ENCODE data around the gene PACS2.

The PACS2 gene

DNA sequence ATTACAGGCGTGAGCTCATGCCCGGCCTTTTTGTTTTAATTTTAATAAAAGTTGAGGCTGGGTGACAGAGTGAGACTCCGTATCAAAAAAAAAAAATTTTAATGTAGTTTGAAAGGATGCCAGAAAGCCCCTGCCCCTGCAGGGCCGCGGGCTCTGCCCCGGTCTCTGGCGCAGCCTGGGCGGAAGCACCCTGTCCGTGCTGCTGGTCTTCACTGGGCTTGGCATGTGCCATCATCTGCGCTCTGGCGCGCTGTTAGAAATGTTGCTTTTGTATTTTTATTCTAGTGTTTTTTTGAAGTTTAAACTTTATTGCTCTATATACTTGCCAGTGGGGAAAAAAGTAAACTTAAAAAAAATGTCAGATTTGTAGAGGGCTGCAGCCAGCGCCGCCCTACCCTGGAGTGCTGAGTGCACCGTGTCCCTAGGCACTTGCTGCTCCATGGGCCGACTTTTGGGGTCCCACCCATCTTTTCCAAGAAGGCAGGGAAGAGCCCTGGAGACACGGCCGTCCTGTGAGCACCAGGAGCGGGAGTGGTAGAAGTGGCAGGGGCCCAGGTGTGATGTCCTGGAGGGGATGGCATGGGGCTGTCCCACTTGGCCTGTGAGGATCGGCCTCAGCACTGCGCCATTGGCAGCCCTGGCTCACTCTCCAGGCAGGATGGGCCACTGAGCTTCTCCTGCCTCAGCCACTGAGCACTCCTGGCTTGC is 109.1 kb downstream of the PACS2 start:
- no peak for DNase-seq (ENCODE audit: low read depth)

DNA sequence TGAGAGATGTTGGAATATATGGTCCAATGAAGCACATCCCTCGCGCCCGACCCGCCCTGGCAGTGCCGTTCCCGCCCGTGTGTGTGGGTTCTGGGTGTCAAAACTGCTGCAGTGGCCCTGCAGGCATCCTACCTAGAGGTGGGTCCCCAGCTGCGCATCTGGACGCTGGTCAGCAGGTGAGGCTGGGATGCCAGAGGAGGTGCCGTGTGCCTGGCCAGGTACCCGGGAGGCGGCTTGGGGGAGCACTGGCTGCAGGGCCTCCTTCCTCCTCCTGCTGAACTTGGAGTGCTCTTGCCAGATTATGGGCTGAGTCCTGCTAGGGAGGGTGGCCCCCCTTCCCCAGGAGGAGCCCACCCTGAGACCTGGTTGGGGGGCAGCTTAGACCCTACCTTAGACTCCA is 110.3 kb downstream of the PACS2 start:
- DNase-seq (ENCODE audit: low read depth), result no peak

DNA sequence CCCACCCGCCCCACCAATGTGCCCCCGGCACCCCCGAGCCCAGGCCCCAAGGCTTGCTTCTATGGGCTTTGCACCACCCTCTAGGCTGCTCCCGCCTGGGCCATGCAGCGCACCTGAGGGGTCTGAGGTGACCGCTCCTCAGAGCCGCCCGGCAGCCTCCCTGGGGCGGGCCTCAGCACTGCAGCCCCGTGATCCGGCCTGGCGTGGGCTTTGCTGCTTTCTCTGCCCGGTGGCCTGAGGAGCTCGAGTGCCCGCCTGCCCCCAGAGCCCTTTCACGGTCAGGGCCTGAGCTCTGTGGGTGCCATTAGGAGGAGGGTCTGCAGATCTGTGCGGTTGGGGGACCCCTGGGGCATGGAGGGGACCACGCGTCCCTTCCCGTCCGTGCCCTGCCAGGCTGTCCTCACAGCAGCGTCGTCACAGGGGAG is 111.3 kb downstream of the PACS2 start:
- no peak for DNase-seq (ENCODE audit: low read depth)

DNA sequence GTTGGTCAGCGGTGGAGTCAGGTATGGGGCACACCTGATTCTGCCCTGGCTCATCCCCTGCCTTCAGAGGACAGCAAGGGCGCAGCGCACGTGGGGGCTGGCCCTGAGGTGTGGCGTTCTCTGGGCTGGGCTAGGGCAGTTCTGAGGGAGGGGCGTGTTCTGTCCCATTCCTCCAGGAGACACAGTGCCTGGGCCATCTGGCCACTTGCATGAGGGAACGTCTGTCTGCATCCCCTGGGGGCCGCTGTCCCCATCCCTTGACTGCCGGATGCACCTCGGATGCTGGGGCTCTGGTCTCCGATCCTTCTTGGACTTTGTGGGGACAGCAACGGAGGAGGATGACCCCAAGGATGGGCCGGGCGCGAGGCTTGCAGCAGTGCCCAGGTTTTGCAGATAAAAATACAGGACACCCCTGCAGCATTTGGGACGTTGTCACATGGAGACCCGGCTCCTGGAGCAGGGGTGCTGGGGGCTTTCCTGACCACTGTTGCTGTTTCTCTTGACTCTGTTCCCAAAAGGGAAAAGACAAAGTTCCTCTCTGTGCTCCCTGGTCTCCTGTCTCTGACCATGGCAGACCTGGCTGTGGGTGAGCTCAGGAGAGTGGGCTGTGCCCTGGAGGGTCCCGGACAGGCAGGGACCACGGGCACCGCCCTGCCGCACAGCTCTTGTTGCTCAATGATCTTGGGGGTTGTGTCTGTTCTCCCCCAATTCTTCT is 112.0 kb downstream of the PACS2 start:
- DNase-seq (ENCODE audit: low read depth), result no peak

- DNase-seq (ENCODE audit: low read depth), result no peak
Measured at GRCh38 chr14:105427412-105427811, 112.9 kb downstream of the PACS2 start.

GRCh38 chr14:105427936-105428485 is 113.5 kb downstream of the PACS2 start:
- DNase-seq (ENCODE audit: low read depth), result no peak

GRCh38 chr14:105430042-105430441 is 115.5 kb downstream of the PACS2 start:
- no peak for DNase-seq (ENCODE audit: low read depth)

DNA sequence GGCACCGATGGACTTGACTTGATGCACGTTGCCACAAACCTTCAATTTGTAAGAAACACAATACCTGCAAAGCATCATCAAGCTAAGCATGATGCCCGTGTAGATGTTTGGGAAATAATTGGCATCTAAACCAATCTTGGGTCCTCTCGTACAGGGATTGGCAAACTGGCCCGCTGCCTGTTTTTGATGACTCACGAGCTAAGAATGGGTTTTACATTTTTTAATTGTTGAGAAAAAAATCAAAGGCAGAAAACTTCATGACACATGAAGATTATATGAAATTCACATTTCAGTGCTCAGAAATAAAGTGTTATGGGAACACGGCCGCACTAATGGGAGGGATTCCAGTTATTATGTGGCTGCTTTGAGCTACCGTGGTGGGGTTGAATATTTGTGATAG is 116.0 kb downstream of the PACS2 start:
- peak; percentile 74 for DNase-seq (ENCODE audit: low read depth)

GRCh38 chr14:105431256-105431655 is 116.7 kb downstream of the PACS2 start:
- no peak for DNase-seq (ENCODE audit: low read depth)

DNA sequence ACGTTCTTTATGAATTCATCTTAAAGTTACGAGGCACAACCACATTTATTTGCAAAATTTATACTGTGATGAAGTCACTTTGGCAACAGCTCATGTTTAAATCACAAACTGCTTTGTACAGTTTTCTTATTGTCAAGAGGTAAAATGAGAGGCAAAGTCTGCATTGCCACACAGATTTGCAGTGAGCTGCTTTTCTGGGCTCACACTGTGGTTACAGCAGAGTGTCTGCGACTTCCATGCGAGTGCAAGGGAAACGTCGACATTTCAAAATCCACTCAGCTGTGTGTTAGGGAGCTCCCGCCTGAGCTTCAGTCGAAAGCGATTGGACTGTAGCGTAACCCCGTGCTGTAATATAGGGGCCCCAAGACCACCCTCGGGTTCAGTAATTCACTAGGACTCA is 118.1 kb downstream of the PACS2 start:
- no peak for DNase-seq (ENCODE audit: low read depth)

DNA sequence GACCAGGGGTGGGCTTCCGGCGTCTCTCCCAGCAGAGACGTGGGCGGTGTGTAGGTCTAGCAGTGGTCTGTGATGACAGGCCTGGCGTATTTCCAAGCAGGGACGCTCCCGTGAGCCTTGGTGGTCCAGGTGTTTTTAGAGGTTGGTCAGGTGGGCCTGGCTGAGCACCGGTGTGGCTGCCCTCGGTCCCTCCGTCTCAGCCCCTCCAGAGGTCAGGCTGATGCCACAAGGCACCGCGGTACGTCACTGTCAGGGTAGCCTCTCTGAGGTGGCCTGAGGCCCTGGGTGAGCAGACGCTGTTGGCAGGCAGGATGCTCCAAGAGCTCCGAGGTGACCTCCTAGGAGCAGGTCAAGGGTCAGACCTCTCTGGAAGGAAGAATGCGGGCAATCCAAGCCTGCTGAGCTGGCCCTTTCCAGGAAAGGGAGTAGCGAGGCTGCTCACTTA is 118.6 kb downstream of the PACS2 start:
- DNase-seq (ENCODE audit: low read depth), result no peak

GRCh38 chr14:105436402-105436801 is 121.9 kb downstream of the PACS2 start:
- DNase-seq (ENCODE audit: low read depth), result no peak

GRCh38 chr14:105436891-105437722 is 122.6 kb downstream of the PACS2 start:
- DNase-seq (ENCODE audit: low read depth), result no peak

DNA sequence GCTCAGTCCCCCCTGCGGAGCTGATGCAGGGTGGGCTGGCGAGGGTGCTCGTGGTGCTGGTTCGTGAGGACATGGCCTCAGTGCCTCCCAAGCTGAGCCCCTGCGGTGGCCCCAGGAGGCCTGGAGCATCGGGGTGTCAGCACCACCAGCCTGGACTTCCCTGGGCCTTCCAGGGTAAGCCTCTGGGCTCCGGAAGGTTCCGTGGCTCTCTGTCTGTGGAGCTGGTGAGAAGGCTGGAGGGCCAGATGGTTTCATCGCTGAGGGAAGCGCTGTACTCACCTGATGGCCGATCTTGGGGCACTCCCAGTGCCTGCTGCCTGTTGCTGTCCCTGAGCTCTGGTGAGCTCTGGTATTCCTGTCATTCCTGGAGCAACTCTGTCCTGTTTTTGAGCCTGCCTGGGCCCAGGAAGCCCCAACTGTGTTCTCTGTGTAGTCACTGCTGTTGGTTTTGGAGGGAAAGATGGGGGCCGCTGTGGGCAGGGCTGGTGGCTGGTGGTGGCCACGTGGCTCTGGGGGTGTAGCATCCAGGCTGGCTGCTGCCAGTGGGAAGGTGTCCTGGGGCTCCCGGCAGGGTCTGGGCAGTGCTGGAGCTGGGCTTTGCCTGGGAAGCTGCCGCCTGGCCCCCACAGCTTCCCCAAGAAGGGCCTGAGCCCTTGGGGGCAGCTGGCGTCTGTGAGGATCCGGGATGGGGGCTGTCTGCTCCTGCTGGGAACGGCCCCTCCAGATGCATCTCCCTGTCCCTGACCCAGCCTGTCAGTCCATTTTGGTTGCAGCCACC is 123.4 kb downstream of the PACS2 start:
- no peak for DNase-seq (ENCODE audit: low read depth)

DNA sequence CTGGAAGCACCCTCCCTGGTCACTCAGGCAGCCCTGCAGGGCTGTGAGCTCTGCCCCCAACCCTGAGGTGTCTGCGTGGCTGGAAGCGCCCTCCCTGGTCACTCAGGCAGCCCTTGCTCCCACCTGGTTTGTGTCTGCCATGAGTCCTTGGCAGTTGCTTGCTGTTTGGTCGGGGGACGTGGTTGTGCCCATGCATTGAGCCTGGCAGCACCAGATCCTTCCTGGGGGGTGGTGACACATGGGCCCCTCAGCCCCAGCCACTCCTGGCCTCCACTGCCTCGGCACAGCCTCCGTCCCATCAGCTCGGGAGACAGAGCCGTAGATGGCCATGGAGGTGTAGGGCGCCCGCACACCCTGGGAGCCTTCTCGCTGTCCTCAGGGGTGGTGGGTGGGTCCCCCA is 124.6 kb downstream of the PACS2 start:
- no peak for DNase-seq (ENCODE audit: low read depth)

DNA sequence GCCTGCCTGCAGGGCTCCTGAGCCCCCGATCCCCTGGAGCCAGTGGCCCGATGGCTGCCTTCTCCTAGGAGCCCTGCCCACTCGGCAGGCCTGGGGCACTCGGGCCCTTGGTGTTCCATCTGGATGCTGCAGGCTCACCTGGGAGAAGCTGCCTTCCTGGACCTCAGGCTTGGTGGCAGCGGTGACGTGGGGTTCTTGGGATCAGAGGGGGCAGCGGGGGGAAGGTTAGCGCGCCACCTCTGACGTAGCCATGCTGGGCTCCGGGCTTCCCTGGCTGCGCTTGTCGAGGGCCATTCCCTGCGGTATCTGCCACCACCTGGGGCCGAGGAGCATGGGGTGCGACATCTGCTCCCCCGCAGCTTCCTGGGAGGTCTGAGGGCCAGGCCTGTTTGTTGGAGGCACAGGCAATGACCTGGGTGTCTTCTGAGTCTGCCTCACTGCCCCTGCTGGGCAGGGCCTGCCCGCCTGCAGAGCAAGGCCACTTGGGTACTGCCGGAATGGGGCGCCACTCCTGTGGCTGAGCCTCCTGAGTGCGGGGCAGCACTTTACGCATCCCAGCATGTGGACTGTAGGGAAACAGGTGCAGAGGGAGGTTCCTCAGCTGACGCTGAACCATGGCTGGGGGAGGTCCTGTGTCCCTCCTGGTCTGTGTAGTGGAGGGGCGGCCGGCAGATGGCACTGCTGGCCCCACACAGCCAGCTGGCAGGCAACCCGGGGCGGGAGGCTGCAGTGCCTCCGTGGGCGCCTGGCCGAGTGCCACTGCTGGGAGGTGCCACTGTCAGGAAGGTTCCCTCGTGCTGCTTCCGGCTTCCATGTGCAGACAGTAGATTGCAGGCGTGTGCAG is 125.4 kb downstream of the PACS2 start:
- DNase-seq (ENCODE audit: low read depth), result no peak

DNA sequence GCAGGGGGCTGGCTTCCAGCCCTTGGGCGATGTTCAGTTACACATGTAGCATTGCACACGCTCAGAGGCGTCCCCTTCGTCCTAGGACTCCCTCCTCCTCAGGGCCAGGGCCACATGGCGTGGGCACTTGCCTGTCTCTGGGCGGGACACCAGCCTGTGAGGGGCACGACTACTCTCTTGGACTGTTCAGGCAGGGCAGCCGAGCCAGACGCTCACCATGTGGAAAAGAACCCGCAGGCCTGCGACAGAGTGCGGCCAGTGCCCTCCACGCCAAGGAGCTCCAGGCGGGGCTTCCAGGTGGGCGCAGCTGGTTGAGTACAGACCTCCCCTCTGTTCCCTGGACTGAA is 126.0 kb downstream of the PACS2 start:
- DNase-seq (ENCODE audit: low read depth), result no peak

DNA sequence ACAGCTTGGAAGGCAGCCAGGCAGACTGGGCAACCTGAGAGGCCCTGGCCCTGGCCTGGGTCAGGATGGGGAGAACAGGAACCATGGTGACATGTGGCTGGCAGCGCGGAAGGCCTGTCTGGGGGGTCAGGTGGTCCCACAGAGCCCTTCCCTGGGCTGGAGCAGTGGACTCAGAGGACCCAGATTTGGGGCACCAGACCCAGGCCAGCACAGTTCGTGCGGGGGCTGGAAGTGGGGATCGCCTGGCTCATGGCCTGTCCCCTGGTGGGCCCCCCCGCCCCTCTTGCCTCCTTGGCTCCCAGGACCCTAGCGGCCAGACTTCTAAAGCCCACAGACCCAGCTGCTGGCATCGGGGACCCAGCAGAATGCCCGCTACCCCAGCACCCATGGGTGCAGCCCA is 126.4 kb downstream of the PACS2 start:
- DNase-seq (ENCODE audit: low read depth), result no peak

DNA sequence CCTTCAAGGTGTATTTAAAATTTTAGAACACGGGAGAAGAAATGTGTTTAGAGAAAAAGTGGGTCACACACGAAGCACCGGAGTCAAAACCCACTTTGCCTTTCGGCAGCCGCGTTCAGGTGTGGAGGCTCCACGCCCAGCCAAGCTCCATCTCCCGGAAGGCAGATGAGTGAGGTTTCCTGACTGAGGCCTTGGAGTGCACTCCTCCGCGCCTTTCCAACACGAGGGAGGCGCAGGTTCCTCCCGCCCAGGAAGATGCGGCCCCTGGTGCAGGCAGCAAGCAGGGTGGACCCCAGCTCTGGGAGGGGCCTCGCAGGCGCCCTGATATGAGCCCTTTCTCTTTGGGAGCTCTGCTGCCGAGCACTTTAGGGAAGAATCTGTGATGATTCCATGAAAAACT is 127.6 kb downstream of the PACS2 start:
- DNase-seq (ENCODE audit: low read depth), result no peak

DNA sequence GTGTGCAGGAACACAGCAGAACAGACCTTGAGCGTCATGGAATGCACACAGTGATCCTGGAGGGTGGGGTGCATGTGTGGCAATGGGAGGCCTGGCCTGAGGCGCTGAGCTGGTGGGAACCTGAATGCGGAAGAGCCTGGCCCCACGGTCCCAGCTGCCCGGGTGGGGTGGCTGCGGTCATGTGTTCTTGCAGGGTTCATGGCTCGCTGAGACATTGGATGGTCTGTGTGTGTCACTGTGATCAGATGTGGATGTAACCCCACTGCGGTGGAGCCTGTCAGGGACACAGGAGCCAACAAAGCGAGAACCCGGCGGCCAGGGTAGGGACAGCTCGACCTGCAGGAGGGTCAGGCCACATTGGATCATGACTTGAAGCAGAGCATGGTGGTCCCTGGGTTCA is 128.3 kb downstream of the PACS2 start:
- DNase-seq (ENCODE audit: low read depth), result no peak

DNA sequence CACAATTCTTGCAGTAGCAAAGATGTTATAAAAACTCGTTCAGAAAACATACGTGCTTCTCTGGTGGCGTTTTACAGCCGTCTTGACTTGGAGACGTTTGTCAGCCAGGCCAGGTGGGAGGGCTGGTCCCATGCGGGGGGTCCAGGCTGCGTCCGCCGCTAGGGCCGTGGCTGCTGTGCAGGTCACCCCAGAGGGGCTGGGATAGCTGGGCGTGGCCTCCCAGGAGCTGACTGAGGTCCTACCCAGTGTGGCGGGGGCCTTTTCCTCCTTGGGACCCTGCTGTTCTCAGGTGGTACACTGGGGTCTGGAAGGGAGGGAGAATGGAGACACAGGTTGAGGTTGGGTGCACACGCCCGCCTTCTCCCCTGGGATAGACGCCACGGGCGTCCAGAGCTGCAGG is 130.3 kb downstream of the PACS2 start:
- no peak for DNase-seq (ENCODE audit: low read depth)

Data from fibroblast of gingiva (primary cell).